GM21381 (cell line): ENCODE results near the gene GABBR2.

Experiments used
- ATAC-seq: cut with Tn5 transposase; IDR thresholded peaks from one replicate; pipeline ENCODE4 v1.9.1; 2021; ENCODE audit warnings: mild to moderate bottlenecking, moderate library complexity; ENCODE audit not compliant: unreplicated experiment

Gene GABBR2

DNA sequence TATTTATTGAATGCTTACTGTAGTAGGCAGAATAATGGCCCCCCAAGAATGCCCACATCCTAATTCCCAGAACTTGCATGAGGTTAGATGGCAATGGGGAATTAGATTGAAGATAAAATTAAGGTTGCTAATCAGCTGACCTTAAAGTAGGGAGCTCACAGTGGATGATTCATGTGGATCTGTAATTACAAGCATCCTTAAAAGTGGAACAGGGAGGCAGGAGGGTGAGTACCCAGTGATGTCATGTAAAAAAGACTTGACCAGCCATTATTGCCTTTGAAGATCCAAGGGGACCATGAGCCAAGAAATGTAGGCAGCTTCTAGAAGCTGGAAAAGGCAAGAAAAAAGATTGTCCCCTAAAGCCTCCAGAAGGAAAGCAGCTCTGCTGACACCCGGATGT is 71.4 kb downstream of the GABBR2 start:
- no peak for ATAC-seq

DNA sequence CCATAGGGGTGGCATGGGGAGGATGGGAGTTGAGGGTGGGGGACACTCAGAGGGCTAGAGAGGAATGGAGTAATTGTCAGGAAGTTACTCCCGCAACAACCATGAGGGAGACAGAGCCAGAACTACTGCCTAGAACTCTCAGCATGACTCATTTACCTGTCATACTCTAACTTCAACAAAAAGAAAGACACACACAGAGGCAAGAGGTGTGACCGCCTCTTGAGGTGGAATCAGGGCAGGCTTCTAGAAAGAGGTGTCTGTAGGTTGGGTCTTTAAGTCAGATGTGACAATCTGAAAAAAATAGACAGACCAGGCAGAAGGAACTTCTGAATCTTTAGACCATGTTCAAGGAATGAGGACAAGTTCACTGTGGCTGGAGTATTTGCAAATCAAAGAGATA is 73.4 kb downstream of the GABBR2 start:
- no peak for ATAC-seq

DNA sequence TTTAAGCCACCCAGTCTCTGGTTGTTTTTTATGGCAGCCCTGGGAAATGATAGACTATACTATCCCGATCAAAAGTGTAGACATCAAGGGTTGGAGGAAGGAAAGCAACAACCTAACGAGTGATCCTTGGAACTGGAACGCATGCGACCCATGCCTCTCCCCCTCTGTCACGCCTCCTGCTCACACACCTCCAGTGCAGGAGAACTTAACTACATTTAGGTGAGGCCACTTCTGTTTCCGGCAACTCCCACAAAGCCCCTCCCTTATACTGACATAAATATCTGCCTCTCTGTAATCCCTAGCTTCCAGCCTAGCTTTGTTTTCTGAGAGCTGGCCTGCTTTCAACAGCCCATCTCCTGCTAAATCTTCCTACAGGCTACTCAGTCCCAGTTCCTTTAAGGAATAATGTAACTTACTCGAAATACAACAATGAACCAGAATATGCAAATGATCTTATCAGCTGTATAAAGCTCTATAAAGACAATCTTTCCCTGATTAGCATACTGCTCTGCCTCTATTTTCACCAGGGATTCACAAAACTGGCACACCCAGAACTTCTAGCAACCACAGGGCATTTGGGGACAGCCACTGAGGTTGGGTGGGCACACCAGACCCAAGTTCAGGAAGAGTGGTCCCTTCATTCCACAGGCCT is 73.9 kb downstream of the GABBR2 start:
- ATAC-seq: no peak

DNA sequence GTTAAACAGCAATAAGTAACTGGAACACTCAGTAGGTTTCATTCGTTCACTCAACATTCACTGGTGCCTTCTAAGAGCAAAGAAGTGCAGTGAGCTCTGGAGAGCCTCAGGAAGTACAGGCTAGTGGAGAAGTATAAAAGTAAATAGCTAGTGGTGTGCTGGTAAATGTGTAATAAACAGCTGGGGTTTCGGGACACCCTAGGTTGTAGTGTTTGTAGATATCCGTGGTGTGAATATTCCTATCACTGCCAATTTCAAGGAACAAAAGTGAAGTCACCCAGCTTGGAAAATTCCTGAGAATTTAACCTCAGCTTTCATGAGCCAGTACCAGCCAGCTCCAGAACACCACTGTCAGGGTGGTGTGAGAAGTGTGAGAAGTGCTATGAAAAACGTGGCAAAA is 75.9 kb downstream of the GABBR2 start:
- ATAC-seq: no peak

DNA sequence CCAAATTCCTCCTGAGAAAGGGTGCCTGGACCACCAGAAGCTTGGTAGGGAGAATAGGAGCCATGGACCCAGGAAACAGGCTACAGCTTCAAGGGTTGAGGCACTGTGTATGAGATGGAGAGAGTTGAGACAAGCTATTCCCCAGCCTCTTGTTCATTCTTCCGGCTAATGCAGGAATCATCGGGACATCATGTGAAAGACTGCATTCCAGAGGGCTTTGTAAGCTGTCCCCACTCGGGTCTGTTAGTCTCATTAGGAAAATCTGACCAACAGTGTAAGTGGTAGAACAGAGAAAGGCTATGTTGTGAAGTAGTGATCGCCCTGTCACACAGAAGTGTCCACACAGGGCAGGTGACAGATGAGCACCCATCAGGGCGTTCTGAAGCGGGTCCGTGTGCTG is 81.4 kb downstream of the GABBR2 start:
- no peak for ATAC-seq

DNA sequence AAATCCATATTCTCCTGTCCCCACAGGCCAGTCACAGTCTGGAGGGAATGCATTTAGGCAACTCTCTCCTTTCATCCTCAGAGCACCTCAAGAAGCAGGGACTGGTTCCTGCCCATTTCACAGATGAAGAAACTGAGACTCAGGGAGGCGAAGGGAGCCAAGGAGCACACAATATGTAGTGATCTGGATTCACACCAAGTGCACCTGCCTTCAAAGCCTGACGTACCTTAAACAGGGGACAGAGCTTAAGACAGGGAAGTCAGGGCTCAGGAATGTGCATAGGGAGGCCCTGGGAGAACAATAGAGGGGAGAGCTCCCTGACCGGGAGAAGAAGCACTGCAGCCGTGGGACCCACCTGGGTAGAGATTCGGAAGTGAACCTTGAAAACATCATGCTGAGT is 83.0 kb downstream of the GABBR2 start:
- ATAC-seq: no peak

DNA sequence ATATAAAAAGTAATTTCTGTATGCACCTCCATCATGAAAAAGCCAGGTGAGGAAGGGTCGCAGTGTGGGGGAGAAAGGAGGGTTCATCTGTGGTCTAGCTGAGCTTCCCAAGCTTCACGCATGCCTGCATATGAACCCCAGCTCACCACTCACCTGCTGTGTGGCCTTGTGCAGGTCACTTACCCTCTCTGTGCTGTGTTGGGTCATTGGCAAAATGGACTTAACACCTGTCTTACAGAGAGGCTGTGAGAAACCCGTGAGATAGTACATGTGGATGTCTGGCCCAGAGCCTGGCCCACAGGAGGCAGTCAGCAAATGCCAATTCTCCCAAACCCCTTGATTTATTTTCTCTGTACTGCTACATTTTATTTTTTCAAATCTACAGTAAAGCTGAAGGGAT is 88.9 kb downstream of the GABBR2 start:
- ATAC-seq: no peak

DNA sequence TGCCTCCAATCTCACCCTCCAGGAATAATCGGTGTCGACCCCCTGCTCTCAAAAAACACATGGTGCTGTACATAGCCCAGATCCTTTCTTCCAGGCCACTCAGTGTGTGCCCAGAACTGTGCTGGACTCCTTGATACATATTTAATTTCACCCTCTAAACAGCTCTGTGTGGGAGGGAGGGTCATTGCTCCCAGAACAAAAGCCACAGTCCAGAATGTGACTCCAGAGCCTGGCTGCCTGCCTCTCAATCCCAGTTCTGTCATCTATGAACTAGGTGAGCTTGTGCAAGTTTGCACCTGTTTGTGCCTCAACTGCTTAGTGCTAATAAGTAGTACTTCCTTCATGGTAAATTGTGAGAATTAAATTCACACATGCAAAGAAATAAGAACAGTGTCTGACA is 93.1 kb downstream of the GABBR2 start:
- ATAC-seq: no peak

DNA sequence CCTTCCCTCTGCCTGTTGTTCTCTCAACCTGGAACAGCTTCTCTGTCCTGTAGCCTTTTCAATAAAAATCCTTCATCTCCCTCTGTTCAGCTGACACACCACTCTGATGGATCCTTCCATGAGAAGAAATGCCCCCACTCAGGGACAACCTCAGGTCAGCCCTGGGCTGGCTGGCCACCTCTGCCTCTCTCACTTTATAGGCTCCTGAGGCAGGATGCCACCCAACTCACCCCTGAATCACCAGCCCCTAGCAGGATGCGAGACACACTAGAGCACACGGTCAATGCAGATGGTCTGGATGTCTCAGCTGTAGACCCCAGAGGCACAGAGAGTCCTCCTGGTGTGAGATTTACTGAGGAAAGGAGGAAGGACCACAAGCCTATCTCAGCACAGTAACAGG is 93.8 kb downstream of the GABBR2 start:
- ATAC-seq: no peak

DNA sequence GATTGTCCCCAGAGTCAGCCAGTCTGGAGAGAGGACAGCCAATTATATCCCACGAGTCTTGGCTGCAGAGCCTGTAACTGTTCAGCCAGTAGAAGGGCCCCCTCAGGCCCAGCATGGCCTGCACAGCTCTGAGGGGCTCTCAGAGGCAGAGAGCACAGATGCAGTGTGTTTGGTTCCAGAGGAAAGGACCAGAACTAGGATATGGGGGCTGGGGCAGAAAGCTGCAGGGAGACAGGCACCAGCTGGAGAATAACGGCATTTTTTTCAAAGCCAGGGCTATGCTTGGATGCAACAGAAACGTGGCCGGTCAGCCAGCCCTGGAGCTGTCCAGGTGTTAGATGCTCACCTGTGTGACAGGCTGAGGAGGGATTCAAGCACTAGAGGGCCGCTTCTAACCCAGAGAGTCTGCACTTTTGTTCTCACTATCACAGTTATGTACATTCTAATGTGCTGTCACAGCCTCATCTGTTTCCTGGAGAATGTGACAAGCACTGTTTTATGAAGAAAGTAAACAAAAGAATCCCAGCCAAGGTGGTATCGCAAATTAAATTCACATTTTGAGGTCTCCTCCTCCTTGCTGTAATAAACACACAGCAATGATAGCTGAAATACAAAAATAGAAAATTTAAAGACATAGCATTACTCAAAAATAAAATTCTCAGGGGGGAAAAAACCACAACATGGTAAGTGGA is 96.5 kb downstream of the GABBR2 start:
- no peak for ATAC-seq

DNA sequence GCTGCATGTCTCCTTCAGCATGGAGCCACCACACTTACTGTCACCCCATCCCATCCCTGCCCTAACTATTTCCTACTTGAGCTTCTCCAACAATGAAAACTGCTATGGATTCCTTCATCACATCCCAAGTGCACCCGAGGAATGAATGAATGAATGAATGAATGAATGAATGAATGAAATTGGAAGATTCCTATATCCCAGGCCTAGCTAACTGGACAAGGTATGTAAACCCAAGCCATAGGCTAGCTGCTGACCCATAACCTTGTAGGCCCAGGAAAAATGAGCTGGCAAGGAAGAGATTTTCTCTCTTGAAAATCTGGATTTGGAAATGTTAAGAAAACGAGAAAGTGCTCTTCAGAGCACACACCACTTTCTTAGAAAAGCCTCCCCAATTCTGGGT is 97.4 kb downstream of the GABBR2 start:
- ATAC-seq: no peak

DNA sequence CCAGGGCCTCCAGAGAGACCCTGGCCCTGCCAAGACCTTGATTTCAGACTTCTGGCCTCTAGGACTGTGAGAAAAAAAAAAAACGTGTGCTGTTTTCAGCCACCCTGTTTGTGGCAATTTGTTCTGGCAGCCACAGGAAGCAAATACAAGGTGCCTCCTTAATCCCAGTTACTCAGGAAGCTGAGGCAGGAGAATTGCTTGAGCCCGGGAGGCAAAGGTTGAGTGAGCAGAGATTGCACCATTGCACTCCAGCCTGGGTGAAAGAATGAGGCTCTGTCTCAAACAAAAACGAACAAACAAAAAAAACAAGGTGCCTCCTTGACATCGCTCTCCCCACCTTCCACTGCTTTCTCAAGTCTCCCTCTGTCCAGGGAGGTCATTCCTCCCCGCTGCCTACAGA is 98.0 kb downstream of the GABBR2 start:
- ATAC-seq: no peak

DNA sequence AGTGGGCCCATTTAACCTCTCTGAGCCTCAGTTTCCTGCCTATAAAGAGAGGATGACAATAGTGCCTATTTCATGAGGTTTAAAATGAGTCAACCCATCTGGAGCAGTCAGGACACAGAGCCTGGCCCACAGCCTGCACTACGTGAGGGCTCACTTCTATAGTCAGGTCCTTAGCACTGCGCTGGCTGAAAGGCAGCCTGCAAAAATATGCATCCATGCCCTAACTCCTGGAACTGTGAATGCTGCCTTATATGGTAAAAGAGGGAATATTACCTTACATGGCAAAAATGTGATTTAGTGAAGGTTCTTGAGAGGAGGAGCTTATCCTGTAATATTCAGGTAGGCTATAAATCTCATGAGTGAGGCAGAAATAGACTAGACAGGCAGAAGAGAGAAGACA is 98.5 kb downstream of the GABBR2 start:
- no peak for ATAC-seq

DNA sequence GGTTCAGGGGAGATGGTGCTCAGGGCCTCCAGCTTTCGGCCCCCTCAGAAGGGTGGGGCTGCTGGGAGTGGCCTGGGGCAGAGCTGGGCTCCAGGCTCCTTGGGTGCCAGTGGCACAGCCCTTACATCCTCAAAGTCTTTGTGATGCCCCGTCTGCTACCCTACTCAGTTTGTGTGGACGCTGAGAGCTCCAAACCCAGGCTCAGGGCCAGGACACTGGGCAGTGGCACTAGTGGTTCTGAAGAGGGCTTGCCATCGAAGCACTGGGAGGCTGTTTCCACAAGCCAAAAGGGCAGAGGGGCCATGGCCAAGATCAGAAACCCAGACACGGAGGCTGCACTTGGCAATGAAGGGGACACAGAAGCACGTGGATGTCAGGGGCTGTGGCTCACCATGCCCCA is 99.1 kb downstream of the GABBR2 start:
- no peak for ATAC-seq

DNA sequence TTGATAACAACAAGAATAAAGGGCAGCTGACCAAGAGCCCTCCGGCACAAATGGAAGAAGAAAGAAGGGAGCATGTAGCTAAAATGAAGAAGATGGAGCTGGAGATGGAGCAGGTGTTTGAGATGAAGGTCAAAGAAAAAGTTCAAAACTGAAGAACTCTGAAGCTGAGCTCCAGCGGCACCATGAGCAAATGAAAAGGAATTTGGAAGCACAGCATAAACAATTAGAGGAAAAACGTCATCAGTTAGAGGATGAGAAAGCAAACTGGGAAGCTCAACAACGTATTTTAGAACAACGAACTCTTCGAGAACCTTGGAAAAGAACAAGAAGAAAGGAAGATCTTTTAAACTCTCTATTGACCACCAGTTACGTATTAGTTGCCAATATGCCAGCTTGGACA is 100.9 kb downstream of the GABBR2 start:
- ATAC-seq: no peak

DNA sequence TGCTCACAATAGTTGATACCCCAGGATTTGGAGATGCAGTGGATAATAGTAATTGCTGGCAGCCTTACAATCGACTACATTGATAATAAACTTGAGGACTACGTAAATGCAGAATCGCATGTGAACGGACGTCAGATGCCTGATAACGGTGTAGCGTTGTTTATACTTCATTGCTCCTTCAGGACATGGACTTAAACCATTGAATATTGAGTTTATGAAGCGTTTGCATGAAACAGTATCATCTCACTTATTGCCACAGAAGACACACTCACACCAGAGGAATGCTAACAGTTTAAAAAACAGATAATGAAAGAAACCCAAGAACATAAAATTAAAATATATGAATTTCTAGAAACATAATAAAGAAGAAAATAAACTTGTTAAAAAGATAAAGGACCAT is 101.6 kb downstream of the GABBR2 start:
- ATAC-seq: no peak

DNA sequence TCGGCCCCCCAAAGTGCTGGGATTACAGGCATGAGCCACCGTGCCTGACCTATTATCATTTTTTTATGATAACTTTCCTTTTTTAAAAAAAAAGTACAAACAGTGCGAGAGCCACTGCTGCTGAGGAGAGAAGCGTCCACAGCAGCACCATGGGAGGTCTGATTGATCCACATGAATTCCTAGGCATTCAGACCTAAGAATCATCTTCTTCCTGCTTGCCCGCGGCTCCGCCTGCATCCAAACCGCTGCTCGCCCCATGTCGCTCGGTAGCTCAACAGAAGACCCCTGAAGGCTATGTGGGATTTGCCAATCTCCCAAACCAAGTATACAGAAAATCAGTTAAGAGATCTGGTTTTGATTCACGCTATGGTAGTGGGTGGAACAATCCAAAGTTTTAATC is 102.0 kb downstream of the GABBR2 start:
- no peak for ATAC-seq

DNA sequence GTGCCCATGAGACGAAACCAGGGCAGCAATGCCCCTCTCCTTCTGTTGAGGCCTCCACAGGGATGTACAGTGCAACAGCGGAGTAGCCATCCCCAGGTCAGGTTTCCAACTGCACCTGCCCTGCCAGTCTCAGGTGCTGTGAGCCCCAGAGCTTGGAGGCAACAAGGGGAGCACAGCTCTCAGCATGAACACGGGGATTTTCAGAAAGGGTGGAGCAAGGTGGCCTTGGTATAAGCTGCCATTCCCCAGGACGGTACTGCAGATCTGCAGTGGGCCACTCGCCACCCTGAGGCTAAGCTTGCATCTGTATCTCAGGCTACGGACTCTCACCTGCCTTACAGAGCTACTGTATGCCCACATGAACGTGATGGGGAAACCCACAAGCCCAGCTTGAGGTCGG is 103.6 kb downstream of the GABBR2 start:
- ATAC-seq: no peak

DNA sequence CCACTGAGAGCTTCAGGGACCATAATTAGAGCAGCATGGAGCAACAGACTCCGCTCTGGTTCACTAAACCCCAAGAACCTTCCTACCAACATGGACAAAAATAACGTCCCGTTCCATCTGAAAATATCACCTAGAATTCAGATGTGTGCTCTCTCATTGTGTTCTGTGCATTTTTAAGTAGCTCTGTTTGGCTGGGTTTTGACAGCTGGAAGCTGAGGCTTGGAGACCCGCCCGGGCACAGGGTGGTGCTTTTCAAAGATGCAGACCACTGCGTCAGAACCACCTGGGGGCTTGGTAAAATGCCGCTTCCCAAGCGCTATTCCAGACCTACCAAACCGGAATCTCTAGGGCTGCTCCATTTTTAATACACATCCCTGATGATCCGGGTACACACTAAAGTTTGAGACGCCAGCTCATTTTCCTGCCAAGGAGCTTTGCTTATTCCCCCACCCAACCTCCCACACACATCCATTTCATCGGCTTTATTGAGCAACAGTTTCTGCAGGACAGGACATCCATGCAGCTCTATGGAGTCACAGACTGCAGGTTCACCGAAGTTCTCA is 104.8 kb downstream of the GABBR2 start:
- no peak for ATAC-seq

DNA sequence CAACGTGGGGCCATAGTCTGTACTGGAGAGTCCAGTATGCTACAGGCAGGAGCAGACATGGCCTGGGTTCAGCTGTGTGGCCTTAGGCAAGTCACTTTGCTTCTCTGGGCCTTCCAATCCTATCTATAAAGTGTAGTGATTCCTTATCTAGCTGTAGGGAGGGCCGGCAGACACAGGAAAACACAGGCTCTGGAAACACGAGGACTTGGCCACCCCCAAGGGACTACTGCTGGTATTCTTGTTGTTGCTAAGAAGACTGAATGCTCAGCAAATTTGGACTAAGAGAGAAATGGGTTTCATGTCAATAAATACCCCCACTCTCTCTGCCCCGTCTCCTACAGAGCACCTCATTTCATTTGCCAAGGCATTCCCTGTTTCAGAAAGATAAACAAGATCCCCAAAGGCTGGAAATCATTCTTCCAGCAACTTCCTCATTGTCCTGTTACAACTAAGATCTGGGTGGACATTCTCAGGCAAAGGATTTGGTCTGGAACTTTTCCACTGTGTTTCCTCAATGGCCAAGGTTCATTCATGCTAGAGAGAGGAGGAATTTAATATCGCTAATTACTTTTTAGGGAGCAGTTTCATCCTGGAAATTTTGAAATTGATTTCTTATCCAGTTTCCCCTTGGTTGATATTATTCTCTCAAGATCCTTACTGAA is 105.8 kb downstream of the GABBR2 start:
- ATAC-seq: no peak

DNA sequence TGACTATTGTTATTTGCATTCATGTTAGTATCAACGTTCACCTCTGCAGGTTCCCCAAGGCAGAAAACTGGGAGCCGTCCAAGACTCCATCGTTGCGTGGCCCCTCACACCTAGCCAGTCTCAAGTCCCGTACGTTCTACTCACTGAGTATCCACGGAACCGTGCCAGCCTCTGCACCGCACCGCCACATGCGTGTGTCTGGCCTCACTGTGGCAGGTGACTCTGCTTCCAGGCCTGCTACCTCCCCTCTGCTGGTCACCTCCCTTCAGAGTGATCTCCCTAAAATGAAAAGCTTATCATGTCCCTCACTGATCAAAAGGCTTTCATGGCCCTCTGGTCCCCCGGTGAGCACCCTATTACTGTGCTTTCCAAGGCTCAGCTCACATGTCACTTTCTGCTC is 108.1 kb downstream of the GABBR2 start:
- ATAC-seq: no peak

DNA sequence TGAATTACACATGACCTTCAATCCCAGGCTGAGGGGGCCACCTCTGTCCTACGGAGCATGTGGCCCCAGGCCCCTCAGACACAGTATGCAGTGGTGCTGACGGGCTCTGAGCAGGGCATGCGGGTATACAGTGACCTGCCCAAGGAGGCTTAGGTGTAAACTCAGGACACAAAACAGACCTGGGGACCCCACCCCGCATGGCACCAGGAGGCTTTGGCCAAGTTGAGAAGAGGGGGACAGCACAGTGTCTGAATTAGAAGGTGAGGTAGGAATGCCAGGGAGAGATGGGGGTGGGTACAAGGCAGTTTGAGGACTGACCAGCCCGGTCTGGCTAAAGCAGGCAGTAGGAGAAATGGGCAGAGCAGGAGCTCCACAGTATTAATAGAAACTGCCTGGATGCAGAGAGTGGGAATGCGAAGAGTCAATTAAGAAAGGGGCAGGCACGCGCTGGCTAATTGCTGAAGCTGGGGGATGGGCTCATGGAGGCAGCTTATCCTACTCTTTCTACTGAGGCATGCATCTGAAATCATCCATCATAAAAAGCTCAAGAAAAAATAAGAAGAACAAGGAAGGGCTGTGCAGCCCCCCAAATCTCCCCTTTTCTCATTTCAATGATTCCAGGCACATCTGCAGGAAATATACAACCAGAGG is 109.0 kb downstream of the GABBR2 start:
- no peak for ATAC-seq
